ENCODE measurements around the gene DNM1. TPM values are rescaled to one million over a fixed set of nuclear protein-coding genes. Genes with fewer than 3 reads are reported as not detected.

DNM1 gene
- total and polyA plus RNA-seq, 4 donors = 44.6 to 410 (median 223) TPM

GRCh38 chr9:128203707-128204551 lies 750 bp downstream of the DNM1 start:
- peak in 2 of 6 donors; percentile 74 to 82 for DNase-seq (ENCODE audit: low read depth in 4 of 6, low spot score in 6 of 6)
- H3K9me3 ChIP-seq (ENCODE audit: control insufficient read depth, insufficient read depth, low read length) = no peaks in the 10 kb centered on the region
- under 1% methylated on average over 46 of the region's 67 CpGs for WGBS (ENCODE audit: insufficient coverage)
- H3K27ac ChIP-seq (ENCODE audit: low read depth, low read length) = peak overlapping the region; percentile 40
- peak overlapping the region; percentile 66 for H3K4me3 ChIP-seq (ENCODE audit: low read depth, low read length)
- peaks cover 25% of the 10 kb centered on the region for H3K36me3 ChIP-seq (ENCODE audit: control insufficient read depth, insufficient read depth, low read length)
- H3K27me3 ChIP-seq (ENCODE audit: control insufficient read depth, insufficient read depth, low read length) = peaks cover 3% of the 10 kb centered on the region
- peaks cover 26% of the 10 kb centered on the region for H3K4me1 ChIP-seq (ENCODE audit: control insufficient read depth, insufficient read depth, low read length)

GRCh38 chr9:128204858-128205257 lies 1.7 kb downstream of the DNM1 start:
- WGBS (ENCODE audit: insufficient coverage) = 45% methylated on average over 4 of the region's 7 CpGs
- H3K4me3 ChIP-seq (ENCODE audit: low read depth, low read length) = peak overlapping the region; percentile 66
- H3K4me1 ChIP-seq (ENCODE audit: control insufficient read depth, insufficient read depth, low read length) = peaks cover 26% of the 10 kb centered on the region
- no peak for DNase-seq (ENCODE audit: low read depth in 4 of 6, low spot score in 6 of 6)
- no peak overlapping the region for H3K27ac ChIP-seq (ENCODE audit: low read depth, low read length)
- H3K27me3 ChIP-seq (ENCODE audit: control insufficient read depth, insufficient read depth, low read length) = peaks cover 3% of the 10 kb centered on the region
- peaks cover 34% of the 10 kb centered on the region for H3K36me3 ChIP-seq (ENCODE audit: control insufficient read depth, insufficient read depth, low read length)
- no peaks in the 10 kb centered on the region for H3K9me3 ChIP-seq (ENCODE audit: control insufficient read depth, insufficient read depth, low read length)

GRCh38 chr9:128205296-128205944 lies 2.2 kb downstream of the DNM1 start:
- WGBS (ENCODE audit: insufficient coverage) = 89% methylated on average over 12 of the region's 16 CpGs
- H3K27ac ChIP-seq (ENCODE audit: low read depth, low read length) = no peak overlapping the region
- H3K9me3 ChIP-seq (ENCODE audit: control insufficient read depth, insufficient read depth, low read length) = no peaks in the 10 kb centered on the region
- no peak for DNase-seq (ENCODE audit: low read depth in 4 of 6, low spot score in 6 of 6)
- peaks cover 3% of the 10 kb centered on the region for H3K27me3 ChIP-seq (ENCODE audit: control insufficient read depth, insufficient read depth, low read length)
- H3K36me3 ChIP-seq (ENCODE audit: control insufficient read depth, insufficient read depth, low read length) = peaks cover 37% of the 10 kb centered on the region
- H3K4me3 ChIP-seq (ENCODE audit: low read depth, low read length) = no peak overlapping the region
- H3K4me1 ChIP-seq (ENCODE audit: control insufficient read depth, insufficient read depth, low read length) = peaks cover 26% of the 10 kb centered on the region

- 87% methylated on average over 3 of the region's 3 CpGs for WGBS (ENCODE audit: insufficient coverage)
- Histone ChIP-seq H3K4me3 (ENCODE audit: low read depth, low read length) (no peak overlapping the region), H3K27ac (ENCODE audit: low read depth, low read length) (no peak overlapping the region)
Measured at GRCh38 chr9:128206484-128206883, 3.3 kb downstream of the DNM1 start.

GRCh38 chr9:128206916-128207910 lies 4.0 kb downstream of the DNM1 start:
- DNase-seq (ENCODE audit: low read depth in 4 of 6, low spot score in 6 of 6) = no peak
- Histone ChIP-seq H3K27me3 (ENCODE audit: control insufficient read depth, insufficient read depth, low read length) (peaks cover 3% of the 10 kb centered on the region), H3K27ac (ENCODE audit: low read depth, low read length) (no peak overlapping the region), H3K9me3 (ENCODE audit: control insufficient read depth, insufficient read depth, low read length) (no peaks in the 10 kb centered on the region), H3K4me1 (ENCODE audit: control insufficient read depth, insufficient read depth, low read length) (peaks cover 30% of the 10 kb centered on the region), H3K36me3 (ENCODE audit: control insufficient read depth, insufficient read depth, low read length) (peaks cover 39% of the 10 kb centered on the region), H3K4me3 (ENCODE audit: low read depth, low read length) (no peak overlapping the region)
- 82% methylated on average over 9 of the region's 15 CpGs for WGBS (ENCODE audit: insufficient coverage)

More at GRCh38 chr9:128206484-128206883, 3.3 kb downstream of the DNM1 start:
- Histone ChIP-seq H3K4me1 (ENCODE audit: control insufficient read depth, insufficient read depth, low read length) (peaks cover 30% of the 10 kb centered on the region), H3K36me3 (ENCODE audit: control insufficient read depth, insufficient read depth, low read length) (peaks cover 37% of the 10 kb centered on the region), H3K9me3 (ENCODE audit: control insufficient read depth, insufficient read depth, low read length) (no peaks in the 10 kb centered on the region), H3K27me3 (ENCODE audit: control insufficient read depth, insufficient read depth, low read length) (peaks cover 3% of the 10 kb centered on the region)
- no peak for DNase-seq (ENCODE audit: low read depth in 4 of 6, low spot score in 6 of 6)

GRCh38 chr9:128208386-128208785 lies 5.2 kb downstream of the DNM1 start:
- WGBS (ENCODE audit: insufficient coverage) = 91% methylated on average over 7 of the region's 7 CpGs
- Histone ChIP-seq H3K36me3 (ENCODE audit: control insufficient read depth, insufficient read depth, low read length) (peaks cover 42% of the 10 kb centered on the region), H3K4me1 (ENCODE audit: control insufficient read depth, insufficient read depth, low read length) (peaks cover 30% of the 10 kb centered on the region), H3K9me3 (ENCODE audit: control insufficient read depth, insufficient read depth, low read length) (no peaks in the 10 kb centered on the region), H3K4me3 (ENCODE audit: low read depth, low read length) (no peak overlapping the region), H3K27me3 (ENCODE audit: control insufficient read depth, insufficient read depth, low read length) (peaks cover 3% of the 10 kb centered on the region), H3K27ac (ENCODE audit: low read depth, low read length) (no peak overlapping the region)
- no peak for DNase-seq (ENCODE audit: low read depth in 4 of 6, low spot score in 6 of 6)

- no peak for DNase-seq (ENCODE audit: low read depth in 4 of 6, low spot score in 6 of 6)
- 65% methylated on average over 5 of the region's 15 CpGs for WGBS (ENCODE audit: insufficient coverage)
- peaks cover under 1% of the 10 kb centered on the region for H3K27me3 ChIP-seq (ENCODE audit: control insufficient read depth, insufficient read depth, low read length)
- H3K27ac ChIP-seq (ENCODE audit: low read depth, low read length) = no peak overlapping the region
- peaks cover 42% of the 10 kb centered on the region for H3K36me3 ChIP-seq (ENCODE audit: control insufficient read depth, insufficient read depth, low read length)
- no peaks in the 10 kb centered on the region for H3K9me3 ChIP-seq (ENCODE audit: control insufficient read depth, insufficient read depth, low read length)
- peaks cover 26% of the 10 kb centered on the region for H3K4me1 ChIP-seq (ENCODE audit: control insufficient read depth, insufficient read depth, low read length)
- H3K4me3 ChIP-seq (ENCODE audit: low read depth, low read length) = no peak overlapping the region
Measured at GRCh38 chr9:128208946-128209669, 5.9 kb downstream of the DNM1 start.

- DNase-seq (ENCODE audit: low read depth in 4 of 6, low spot score in 6 of 6) = no peak
- no peak overlapping the region for H3K4me3 ChIP-seq (ENCODE audit: low read depth, low read length)
- H3K27me3 ChIP-seq (ENCODE audit: control insufficient read depth, insufficient read depth, low read length) = no peaks in the 10 kb centered on the region
- no peaks in the 10 kb centered on the region for H3K9me3 ChIP-seq (ENCODE audit: control insufficient read depth, insufficient read depth, low read length)
- 78% methylated on average over 3 of the region's 12 CpGs for WGBS (ENCODE audit: insufficient coverage)
- peaks cover 26% of the 10 kb centered on the region for H3K4me1 ChIP-seq (ENCODE audit: control insufficient read depth, insufficient read depth, low read length)
- H3K36me3 ChIP-seq (ENCODE audit: control insufficient read depth, insufficient read depth, low read length) = peaks cover 37% of the 10 kb centered on the region
- H3K27ac ChIP-seq (ENCODE audit: low read depth, low read length) = no peak overlapping the region
Measured at GRCh38 chr9:128211186-128211980, 8.2 kb downstream of the DNM1 start.
